ENCODE results near the gene LHX5. TPM values are rescaled to one million over a fixed set of nuclear protein-coding genes. Genes with fewer than 3 reads are reported as not detected.
A peak's percentile ranks its signal among the peaks of the same experiment; 100 is the strongest.

LHX5 gene
- total RNA-seq, 2 experiments from 2014 or later: not detected

DNA sequence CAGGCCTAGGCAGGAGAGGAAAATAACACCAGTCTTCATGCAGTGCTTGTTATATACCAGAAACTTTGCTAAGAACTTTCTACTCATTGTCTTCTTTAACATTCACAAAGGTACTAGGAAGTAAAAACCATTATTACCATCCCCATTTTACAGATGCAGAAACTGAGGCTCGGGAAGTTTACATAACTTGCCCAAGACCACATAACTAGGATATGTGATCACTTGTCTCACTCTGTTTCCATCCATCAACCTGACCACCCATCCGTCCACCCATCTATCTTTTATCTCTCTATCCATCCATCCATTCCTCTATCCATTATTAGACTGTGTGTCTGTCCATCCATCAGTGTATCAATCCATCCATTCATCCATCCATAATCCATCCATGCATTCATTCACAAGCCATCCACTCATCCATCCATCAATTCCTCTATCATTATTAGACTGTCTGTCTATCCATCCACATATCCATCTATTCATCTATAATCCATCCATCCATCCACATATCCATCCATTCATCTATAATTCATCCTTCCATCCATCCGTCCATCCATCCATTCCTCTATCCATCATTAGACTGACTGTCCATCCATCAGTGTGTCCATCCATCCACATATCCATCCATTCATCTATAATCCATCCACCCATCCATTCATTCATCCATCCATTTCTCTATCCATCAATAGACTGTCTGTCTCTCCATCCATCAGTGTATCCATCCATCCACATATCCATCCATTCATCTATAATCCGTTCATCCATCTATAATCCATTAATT lies 33.0 kb downstream of the LHX5 start:
- no peaks in the 10 kb centered on the region for H3K36me3 Mint-ChIP-seq (ENCODE audit: low read depth)
- no peak overlapping the region for H3K4me3 Mint-ChIP-seq
- H3K4me1 Mint-ChIP-seq: no peaks in the 10 kb centered on the region
- H3K27me3 Mint-ChIP-seq: no peaks in the 10 kb centered on the region
- ChIA-PET CTCF (no interaction called here), POLR2A (no interaction called here)
- H3K9me3 Mint-ChIP-seq: no peaks in the 10 kb centered on the region
- no peak overlapping the region for H3K27ac Mint-ChIP-seq
- no peak for DNase-seq

GRCh38 chr12:113437729-113438100 lies 34.0 kb downstream of the LHX5 start:
- no peaks in the 10 kb centered on the region for H3K27me3 Mint-ChIP-seq
- DNase-seq: no peak
- no peak overlapping the region for H3K27ac Mint-ChIP-seq
- no peaks in the 10 kb centered on the region for H3K9me3 Mint-ChIP-seq
- ChIA-PET CTCF (no interaction called here), POLR2A (no interaction called here)
- no peak overlapping the region for H3K4me3 Mint-ChIP-seq
- H3K4me1 Mint-ChIP-seq: no peaks in the 10 kb centered on the region
- H3K36me3 Mint-ChIP-seq (ENCODE audit: low read depth): no peaks in the 10 kb centered on the region

- Mint-ChIP-seq H3K27ac (no peak overlapping the region), H3K36me3 (ENCODE audit: low read depth) (no peaks in the 10 kb centered on the region), H3K4me3 (no peak overlapping the region), H3K9me3 (no peaks in the 10 kb centered on the region), H3K4me1 (no peaks in the 10 kb centered on the region), H3K27me3 (no peaks in the 10 kb centered on the region)
- DNase-seq: no peak
- ChIA-PET POLR2A (no interaction called here), CTCF (no interaction called here)
These were observed 34.5 kb downstream of the LHX5 start for GRCh38 chr12:113436993-113437728.

DNA sequence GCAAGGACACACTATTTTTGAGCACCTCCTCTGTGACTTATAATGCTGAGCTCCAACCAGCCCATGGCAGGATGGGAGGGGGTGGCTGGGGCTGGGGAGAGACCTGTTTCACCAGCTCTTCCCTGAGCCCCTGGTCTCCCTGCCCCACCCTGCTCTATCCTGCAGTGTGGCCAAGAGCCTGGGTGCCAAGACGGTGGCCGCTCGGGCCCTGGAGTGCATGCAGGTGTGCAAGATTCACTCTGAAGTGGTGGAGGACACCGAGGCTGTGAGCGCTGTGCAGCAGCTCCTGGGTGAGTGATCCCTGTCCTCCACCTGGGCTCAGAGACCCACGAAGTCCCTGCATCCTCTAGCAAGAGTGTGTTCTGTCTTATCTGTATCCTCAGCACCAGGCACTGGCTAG lies 35.1 kb downstream of the LHX5 start:
- DNase-seq: no peak
- H3K36me3 Mint-ChIP-seq (ENCODE audit: low read depth): no peaks in the 10 kb centered on the region
- POLR2A ChIA-PET: no interaction called here
- no peak overlapping the region for H3K4me3 Mint-ChIP-seq
- no peaks in the 10 kb centered on the region for H3K27me3 Mint-ChIP-seq
- CTCF ChIA-PET: no interaction called here
- H3K9me3 Mint-ChIP-seq: no peaks in the 10 kb centered on the region
- H3K4me1 Mint-ChIP-seq: no peaks in the 10 kb centered on the region
- H3K27ac Mint-ChIP-seq: no peak overlapping the region

- Mint-ChIP-seq H3K27ac (no peak overlapping the region), H3K9me3 (no peaks in the 10 kb centered on the region), H3K4me3 (no peak overlapping the region), H3K4me1 (no peaks in the 10 kb centered on the region), H3K27me3 (no peaks in the 10 kb centered on the region), H3K36me3 (ENCODE audit: low read depth) (no peaks in the 10 kb centered on the region)
- no peak for DNase-seq
- POLR2A ChIA-PET: no interaction called here
- CTCF ChIA-PET: interaction anchor here (1.4 kb wide), 1 partner anchor 10 kb away, joined by 3 read pairs; no protein-coding TSS in a partner anchor
These were observed 36.3 kb downstream of the LHX5 start for GRCh38 chr12:113435367-113435766.

DNA sequence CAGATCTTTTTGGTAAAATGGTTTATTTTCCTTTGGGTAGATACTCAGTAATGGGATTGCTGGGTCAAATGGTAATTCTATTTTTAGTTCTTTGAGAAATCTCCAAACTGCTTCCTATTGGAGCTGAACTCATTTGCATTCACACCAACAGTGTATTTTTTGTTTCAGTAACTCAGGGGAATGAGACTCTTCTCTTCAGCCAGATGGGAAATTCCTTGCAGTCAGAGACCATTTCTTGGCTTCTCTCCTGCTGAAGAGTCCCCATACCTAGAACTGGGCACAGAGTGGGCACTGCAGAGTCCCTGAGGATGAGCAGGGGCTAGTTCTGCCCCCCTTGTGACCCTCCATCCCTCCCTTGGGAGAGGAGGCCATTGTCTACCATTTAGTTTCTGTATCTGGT lies 38.7 kb downstream of the LHX5 start:
- DNase-seq: no peak
- Mint-ChIP-seq H3K4me1 (no peaks in the 10 kb centered on the region), H3K27ac (no peak overlapping the region), H3K4me3 (no peak overlapping the region), H3K36me3 (ENCODE audit: low read depth) (no peaks in the 10 kb centered on the region), H3K27me3 (peaks cover 3% of the 10 kb centered on the region), H3K9me3 (no peaks in the 10 kb centered on the region)
- ChIA-PET CTCF (no interaction called here), POLR2A (no interaction called here)

DNA sequence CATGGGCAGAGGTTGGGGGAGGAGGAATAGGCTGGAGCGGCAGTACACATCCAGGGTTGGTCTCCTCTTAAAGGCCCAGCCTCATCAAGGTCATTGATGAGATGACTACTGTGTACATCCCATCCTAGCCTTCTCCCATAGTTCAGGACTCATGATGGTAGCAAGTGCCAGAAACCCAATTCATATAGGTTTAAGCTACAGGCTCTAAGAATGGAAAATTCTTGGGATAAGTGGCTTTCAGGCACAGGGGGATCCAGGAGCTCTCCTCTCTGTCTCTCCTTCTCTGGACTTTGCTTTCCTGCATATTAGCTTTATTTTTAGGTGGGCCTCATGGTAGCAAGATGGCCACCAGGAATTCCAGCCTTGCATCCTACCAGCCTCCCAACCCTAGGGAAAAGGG lies 43.2 kb downstream of the LHX5 start:
- CTCF ChIA-PET: interaction anchor here (0.6 kb wide), 4 partner anchors 165 to 401 kb away, joined by 3 to 6 read pairs (median 4); no protein-coding TSS in a partner anchor
- peaks cover 3% of the 10 kb centered on the region for H3K27me3 Mint-ChIP-seq
- H3K4me3 Mint-ChIP-seq: no peak overlapping the region
- POLR2A ChIA-PET: interaction anchor here (0.7 kb wide), 1 partner anchor 19 kb away, joined by 3 read pairs; no protein-coding TSS in a partner anchor
- H3K27ac Mint-ChIP-seq: no peak overlapping the region
- no peaks in the 10 kb centered on the region for H3K36me3 Mint-ChIP-seq (ENCODE audit: low read depth)
- DNase-seq: no peak
- no peaks in the 10 kb centered on the region for H3K9me3 Mint-ChIP-seq
- peaks cover 6% of the 10 kb centered on the region for H3K4me1 Mint-ChIP-seq

DNA sequence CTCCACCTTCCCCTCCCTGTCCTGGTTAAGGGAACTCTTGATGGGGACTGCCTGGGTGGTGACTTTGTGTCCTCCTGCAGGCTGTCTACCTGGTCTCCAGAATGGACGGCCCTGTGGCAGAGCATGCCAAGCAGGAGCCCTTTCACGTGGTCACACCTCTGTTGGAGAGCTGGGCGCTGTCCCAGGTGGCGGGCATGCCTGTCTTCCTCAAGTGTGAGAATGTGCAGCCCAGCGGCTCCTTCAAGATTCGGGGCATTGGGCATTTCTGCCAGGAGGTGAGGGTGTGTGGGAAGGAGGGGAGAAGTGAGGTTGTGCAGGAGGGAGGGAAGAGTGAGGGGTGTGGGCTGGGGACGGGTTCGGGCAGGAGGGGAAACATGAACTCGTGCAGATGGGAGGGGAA lies 43.8 kb downstream of the LHX5 start:
- no peak for DNase-seq
- no peaks in the 10 kb centered on the region for H3K36me3 Mint-ChIP-seq (ENCODE audit: low read depth)
- peaks cover 3% of the 10 kb centered on the region for H3K27me3 Mint-ChIP-seq
- H3K27ac Mint-ChIP-seq: no peak overlapping the region
- ChIA-PET CTCF (interaction anchor here (0.6 kb wide), 1 partner anchor 392 kb away, joined by 3 read pairs; no protein-coding TSS in a partner anchor), POLR2A (no interaction called here)
- H3K4me1 Mint-ChIP-seq: peaks cover 10% of the 10 kb centered on the region
- H3K4me3 Mint-ChIP-seq: no peak overlapping the region
- no peaks in the 10 kb centered on the region for H3K9me3 Mint-ChIP-seq

DNA sequence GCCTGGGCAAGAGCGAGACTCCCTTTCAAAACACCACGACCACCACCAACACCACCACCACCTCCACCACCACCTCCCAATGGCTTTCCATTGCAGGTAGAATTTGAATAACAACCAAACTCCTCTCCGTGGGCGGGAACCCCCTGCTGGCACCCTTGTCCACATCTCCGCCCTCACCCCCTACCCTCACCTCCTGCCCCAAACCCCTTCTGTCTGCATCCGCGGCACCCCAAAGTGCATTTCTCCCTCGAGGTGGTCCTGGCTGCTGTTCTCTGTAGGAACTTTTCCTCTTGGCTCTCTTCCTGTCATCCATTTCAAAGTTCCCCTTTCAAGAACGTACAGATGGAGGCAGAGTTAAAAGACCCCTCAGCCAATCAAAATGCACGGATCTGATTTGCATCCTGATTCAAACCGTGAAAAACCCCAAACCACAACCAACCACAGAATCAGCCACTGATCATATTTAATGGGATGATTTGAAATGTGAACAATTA lies 45.7 kb downstream of the LHX5 start:
- POLR2A ChIA-PET: no interaction called here
- H3K9me3 Mint-ChIP-seq: no peaks in the 10 kb centered on the region
- H3K27me3 Mint-ChIP-seq: peaks cover 3% of the 10 kb centered on the region
- peaks cover 21% of the 10 kb centered on the region for H3K4me1 Mint-ChIP-seq
- H3K27ac Mint-ChIP-seq: no peak overlapping the region
- DNase-seq: no peak
- H3K4me3 Mint-ChIP-seq: no peak overlapping the region
- no peaks in the 10 kb centered on the region for H3K36me3 Mint-ChIP-seq (ENCODE audit: low read depth)
- CTCF ChIA-PET: interaction anchor here (0.7 to 1.5 kb wide), 7 partner anchors 9 to 250 kb away, joined by 3 to 4 read pairs (median 3); partner anchors contain the start of gene SDS

DNA sequence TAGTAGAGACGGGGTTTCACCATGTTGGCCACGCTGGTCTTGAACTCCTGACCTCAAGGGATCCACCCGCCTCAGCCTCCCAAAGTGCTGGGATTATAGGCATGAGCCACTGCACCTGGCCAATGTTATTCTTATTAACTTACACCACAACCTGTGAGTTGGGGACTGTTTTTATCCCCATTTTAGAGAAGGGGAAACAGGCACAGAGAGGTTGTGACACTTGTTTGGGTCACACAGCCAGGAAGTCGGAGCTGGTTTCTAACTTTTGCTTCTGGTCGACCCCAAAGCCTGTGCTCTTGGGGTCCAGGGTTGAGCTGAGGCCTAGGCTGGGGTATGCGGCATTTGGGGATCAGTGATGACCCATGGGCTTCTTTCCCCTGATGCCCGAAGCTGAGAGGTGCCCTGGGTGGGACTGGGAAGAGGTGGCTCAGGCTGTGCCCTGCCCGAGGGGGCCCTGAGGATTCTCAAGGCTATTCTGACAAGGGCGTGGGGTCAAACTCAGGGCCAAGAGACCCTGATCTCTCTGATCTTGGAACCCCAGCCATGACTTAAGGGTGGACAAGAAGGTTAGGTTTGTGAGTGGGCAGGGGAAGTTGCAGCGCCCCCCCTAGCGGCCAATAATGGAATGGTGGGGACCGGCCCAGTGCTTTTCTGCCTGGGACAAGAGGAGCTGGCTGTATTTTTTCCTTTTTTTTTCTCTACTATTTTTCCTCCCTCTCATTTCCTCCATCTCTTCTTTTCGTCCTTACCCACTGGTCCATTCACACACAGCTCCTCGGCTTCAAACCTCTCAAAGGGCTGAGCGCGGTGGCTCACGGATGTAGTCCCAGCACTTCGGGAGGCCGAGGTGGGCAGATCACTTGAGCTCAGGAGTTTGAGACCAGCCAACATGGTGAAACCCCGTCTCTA lies 46.5 kb downstream of the LHX5 start:
- POLR2A ChIA-PET: no interaction called here
- Mint-ChIP-seq H3K4me3 (no peak overlapping the region), H3K36me3 (ENCODE audit: low read depth) (no peaks in the 10 kb centered on the region)

DNA sequence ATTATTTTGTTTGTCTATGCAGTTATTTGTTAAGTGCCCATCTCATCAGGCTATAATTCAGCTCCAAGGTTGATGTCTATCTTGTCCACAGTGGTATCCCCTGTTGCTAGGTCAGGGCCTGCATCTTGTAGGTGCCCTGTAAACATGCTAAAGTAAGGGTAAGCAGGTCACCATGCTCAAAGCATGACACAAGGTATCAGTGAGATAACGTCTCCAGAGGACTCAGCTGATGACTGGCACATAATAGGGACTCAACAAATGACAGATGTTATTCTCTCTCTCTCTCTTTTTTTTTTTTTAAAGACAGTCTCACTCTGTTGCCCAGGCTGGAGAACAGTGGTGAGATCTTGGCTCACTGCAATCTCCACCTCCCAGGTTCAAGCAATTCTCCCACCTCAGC lies 47.2 kb downstream of the LHX5 start:
- Mint-ChIP-seq H3K27ac (no peak overlapping the region), H3K27me3 (no peaks in the 10 kb centered on the region), H3K9me3 (no peaks in the 10 kb centered on the region), H3K4me1 (peaks cover 21% of the 10 kb centered on the region), H3K4me3 (no peak overlapping the region), H3K36me3 (ENCODE audit: low read depth) (no peaks in the 10 kb centered on the region)
- CTCF ChIA-PET: interaction anchor here (0.6 to 1.5 kb wide), 5 partner anchors 11 to 983 kb away, joined by 3 to 5 read pairs (median 4); partner anchors contain the start of gene SDS
- no peak for DNase-seq
- POLR2A ChIA-PET: no interaction called here

More for the DNA sequence above, 46.5 kb downstream of the LHX5 start:
- Mint-ChIP-seq H3K27me3 (peaks cover 3% of the 10 kb centered on the region), H3K4me1 (peaks cover 21% of the 10 kb centered on the region), H3K9me3 (no peaks in the 10 kb centered on the region), H3K27ac (no peak overlapping the region)
- CTCF ChIA-PET: interaction anchor here (0.6 to 1.5 kb wide), 9 partner anchors 10 to 984 kb away, joined by 3 to 5 read pairs (median 3); partner anchors contain the start of gene SDS
- peak; percentile 57 for DNase-seq

DNA sequence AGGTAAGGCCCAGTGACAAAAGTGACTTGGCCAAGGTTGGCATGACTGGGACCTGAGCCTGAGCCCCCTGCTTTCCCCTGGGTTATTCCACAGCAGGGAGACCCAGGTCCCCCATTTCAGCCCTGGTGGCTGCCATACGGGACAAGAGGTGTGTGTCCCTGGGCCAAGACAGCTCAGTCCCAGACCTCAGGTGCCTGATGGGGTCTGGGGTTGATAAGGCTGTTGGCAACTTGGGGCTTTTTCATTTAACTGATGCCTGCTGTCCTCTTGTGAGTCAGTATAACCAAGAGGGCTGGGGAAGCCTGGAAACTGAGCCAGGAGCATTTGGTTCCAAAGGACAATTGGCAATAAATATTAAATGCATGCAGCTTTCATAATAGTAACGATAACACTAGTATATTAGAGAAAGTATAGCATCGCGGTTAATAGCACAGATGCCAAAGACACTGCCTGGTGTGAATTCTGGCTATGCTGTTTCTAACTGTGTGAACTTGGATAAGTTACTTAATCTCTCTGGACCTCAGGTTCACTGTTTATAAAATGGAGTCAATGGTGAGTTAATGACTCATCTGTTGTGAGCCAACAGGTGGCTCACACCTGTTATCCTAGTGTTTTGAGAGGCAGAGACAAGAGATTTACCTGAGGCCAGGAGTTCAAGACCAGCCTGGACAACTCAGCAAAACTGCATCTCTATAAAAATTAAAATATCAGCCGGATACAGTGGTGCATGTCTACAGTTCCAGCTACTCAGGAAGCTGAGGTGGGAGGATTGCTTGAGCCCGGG lies 48.6 kb downstream of the LHX5 start:
- ChIA-PET CTCF (interaction anchor here (1.1 kb wide), 1 partner anchor 37 kb away, joined by 3 read pairs; no protein-coding TSS in a partner anchor), POLR2A (interaction anchor here (0.5 kb wide), 1 partner anchor 1431 kb away, joined by 8 read pairs; no protein-coding TSS in a partner anchor)
- H3K27ac Mint-ChIP-seq: peak overlapping the region; percentile 97
- no peaks in the 10 kb centered on the region for H3K9me3 Mint-ChIP-seq
- peaks cover 21% of the 10 kb centered on the region for H3K4me1 Mint-ChIP-seq
- peaks cover 2% of the 10 kb centered on the region for H3K27me3 Mint-ChIP-seq
- DNase-seq: no peak
- no peaks in the 10 kb centered on the region for H3K36me3 Mint-ChIP-seq (ENCODE audit: low read depth)
- H3K4me3 Mint-ChIP-seq: peak overlapping the region; percentile 92

All from activated CD4-positive, alpha-beta T cell treated with anti-CD3 and anti-CD28 coated beads, Interleukin-2, amount 10 ng/mL, durations not matched to agents 7 days and 5 days (primary cell).